B cell (primary cell): Measurements from ENCODE around the gene RPL37. TPM values are rescaled to one million over a fixed set of nuclear protein-coding genes. Genes with fewer than 3 reads are reported as not detected.

ENCODE experiments used
- ATAC-seq: fragments of 200-7000 bp; cut with Tn5 transposase; one replicate; pipeline ENCODE4 v1.10.0; 2021; ENCODE audit warnings: low read depth, mild to moderate bottlenecking, moderate number of reproducible peaks, moderate library complexity
- CTCF ChIA-PET: fragments of 350-600 bp; sonication (Branson Sonifier 250); formaldehyde crosslinking; loops from one replicate; lab custom pipeline; 2021; ENCODE audit warnings: antibody characterized with exemption, inconsistent platforms; lab: Charles Lee
- POLR2A ChIA-PET: fragments of 350-600 bp; sonication (Branson Sonifier 250); formaldehyde crosslinking; loops from one replicate; lab custom pipeline; 2021; ENCODE audit warnings: antibody characterized with exemption; lab: Charles Lee
- DNase-seq: peaks from one replicate; pipeline ENCODE4 v3.0.0; 2013
- H2AFZ ChIP-seq: 2 replicates; pipeline ENCODE4 v1.6.1; 2012; ENCODE audit warnings: mild to moderate bottlenecking, low read depth, low read length; ENCODE audit not compliant: insufficient read depth, poor library complexity, severe bottlenecking
- H3K27ac ChIP-seq, 2 donors: 1 replicate in 1 of 2; 2 replicates in 1 of 2; pipeline ENCODE4 v1.5.1; 2012 to 2013; ENCODE audit warnings: low read length in 2 of 2, mild to moderate bottlenecking in 2 of 2, moderate library complexity in 1 of 2
- H3K27me3 ChIP-seq, 4 experiments: fragments of 200-600 bp in 1 of 4; sonication (generic) in 1 of 4; replicated peaks in 1 of 4; 1 replicate in 2 of 4; 2 replicates in 2 of 4; pipeline versions ENCODE4 v1.6.1 to v1.7.0; 2013 to 2016; ENCODE audit warnings: low read length in 3 of 4, mild to moderate bottlenecking in 2 of 4, mixed read lengths in 1 of 4, moderate library complexity in 1 of 4; ENCODE audit not compliant: insufficient read depth in 4 of 4, control insufficient read depth in 3 of 4; ENCODE audit errors: control extremely low read depth in 1 of 4
- H3K36me3 ChIP-seq, 2 experiments: replicated peaks in 1 of 2; 1 replicate in 1 of 2; 2 replicates in 1 of 2; pipeline versions ENCODE4 v1.6.1 to v1.7.1; 2013; ENCODE audit warnings: low read length in 1 of 2; ENCODE audit not compliant: insufficient read depth in 2 of 2, control insufficient read depth in 1 of 2; ENCODE audit errors: control extremely low read depth in 1 of 2, extremely low read depth in 1 of 2
- H3K4me1 ChIP-seq, 2 donors: fragments of 200-600 bp in 1 of 2; sonication (generic) in 1 of 2; 1 replicate in 1 of 2; 2 replicates in 1 of 2; pipeline versions ENCODE4 v1.5.1 to v1.6.1; 2013 to 2017; ENCODE audit warnings: low read length in 2 of 2; ENCODE audit not compliant: control insufficient read depth in 2 of 2, insufficient read depth in 2 of 2
- H3K4me2 ChIP-seq: replicated peaks from 2 replicates; pipeline ENCODE3; 2012; ENCODE audit warnings: mild to moderate bottlenecking, low read depth, low read length; ENCODE audit not compliant: poor library complexity, severe bottlenecking
- H3K4me3 ChIP-seq, 5 experiments: fragments of 200-600 bp in 1 of 5; sonication (generic) in 1 of 5; 1 replicate in 3 of 5; 2 replicates in 2 of 5; pipeline versions ENCODE4 v1.5.1 to v1.7.0; 2011 to 2016; ENCODE audit warnings: low read length in 4 of 5, mild to moderate bottlenecking in 4 of 5, low read depth in 2 of 5, control low read depth in 1 of 5, moderate library complexity in 1 of 5; ENCODE audit not compliant: insufficient read depth in 1 of 5; ENCODE audit errors: control extremely low read depth in 1 of 5, extremely low read depth in 1 of 5
- H3K79me2 ChIP-seq: fragments of 200-600 bp; sonication (generic); one replicate; pipeline ENCODE4 v1.6.0; 2016; ENCODE audit warnings: low read length; ENCODE audit not compliant: control insufficient read depth, insufficient read depth
- H3K9ac ChIP-seq: fragments of 200-600 bp; sonication (generic); 2 replicates; pipeline ENCODE4 v1.6.1; 2017; ENCODE audit warnings: mild to moderate bottlenecking, low read length, moderate library complexity
- H3K9me3 ChIP-seq, 3 donors: one replicate each; pipeline versions ENCODE4 v1.6.1 to v1.7.1; 2013; ENCODE audit warnings: low read length in 2 of 3; ENCODE audit not compliant: control insufficient read depth in 2 of 3, insufficient read depth in 1 of 3; ENCODE audit errors: control extremely low read depth in 1 of 3
- H4K20me1 ChIP-seq: 2 replicates; pipeline ENCODE4 v1.6.0; 2012; ENCODE audit warnings: mild to moderate bottlenecking, low read length; ENCODE audit not compliant: insufficient read depth, control insufficient read depth, poor library complexity, severe bottlenecking
- H3K27ac Mint-ChIP-seq: one replicate; pipeline ENCODE4 v1.8.0; 2021; ENCODE audit warnings: mixed read lengths
- H3K27me3 Mint-ChIP-seq: one replicate; pipeline ENCODE4 v1.8.0; 2021; ENCODE audit warnings: mixed read lengths
- H3K4me1 Mint-ChIP-seq: one replicate; pipeline ENCODE4 v1.8.0; 2021; ENCODE audit warnings: mixed read lengths
- H3K4me3 Mint-ChIP-seq: one replicate; pipeline ENCODE4 v1.8.0; 2021; ENCODE audit warnings: mixed read lengths
- H3K9me3 Mint-ChIP-seq: one replicate; pipeline ENCODE4 v1.8.0; 2022; ENCODE audit warnings: mixed read lengths; ENCODE audit not compliant: insufficient read depth
- EZH2 ChIP-seq: IDR thresholded peaks from 2 replicates; pipeline ENCODE4 v1.6.1; 2012; ENCODE audit warnings: borderline replicate concordance, low read depth, mild to moderate bottlenecking, moderate library complexity, low read length; ENCODE audit not compliant: insufficient read depth, poor library complexity, severe bottlenecking
- WGBS: methylation state at CpG from one replicate; pipeline ENCODE4 v1.1.5; 2013; ENCODE audit warnings: missing lambda C conversion rate; ENCODE audit not compliant: insufficient coverage; 5-methylcytosine and 5-hydroxymethylcytosine counted together
- intact Hi-C: fragments of 100-400 bp; cut with micrococcal nuclease; formaldehyde crosslinking; loops from one replicate; pipeline ENCODE4 v1.10.0; 2022
- polyA plus RNA-seq: library from polyadenylated mRNA; depleted of rRNA; stranded (reverse); fragments of >200 nt; gene quantifications from 2 replicates; pipeline ENCODE4 v1.2.3, GENCODE V29; 2012
- total RNA-seq, 2 donors: library from RNA; stranded (reverse); fragments of 120-200 nt in 1 of 2; gene quantifications; 1 replicate in 1 of 2; 2 replicates in 1 of 2; pipeline versions ENCODE4 v1.2.3 to v1.2.4, GENCODE V29; 2013 to 2022
- TF ChIP-seq, protein P1 (sequence below): fragments of 200-600 bp; IDR thresholded peaks from one replicate; pipeline ENCODE4 v1.8.0; 2022; ENCODE audit warnings: antibody characterized with exemption, mild to moderate bottlenecking

RPL37 gene
- total and polyA plus RNA-seq, 2 donors (not counting 1 experiment from before 2014, with no cell fraction given), result 173 to 2,240 TPM

DNA sequence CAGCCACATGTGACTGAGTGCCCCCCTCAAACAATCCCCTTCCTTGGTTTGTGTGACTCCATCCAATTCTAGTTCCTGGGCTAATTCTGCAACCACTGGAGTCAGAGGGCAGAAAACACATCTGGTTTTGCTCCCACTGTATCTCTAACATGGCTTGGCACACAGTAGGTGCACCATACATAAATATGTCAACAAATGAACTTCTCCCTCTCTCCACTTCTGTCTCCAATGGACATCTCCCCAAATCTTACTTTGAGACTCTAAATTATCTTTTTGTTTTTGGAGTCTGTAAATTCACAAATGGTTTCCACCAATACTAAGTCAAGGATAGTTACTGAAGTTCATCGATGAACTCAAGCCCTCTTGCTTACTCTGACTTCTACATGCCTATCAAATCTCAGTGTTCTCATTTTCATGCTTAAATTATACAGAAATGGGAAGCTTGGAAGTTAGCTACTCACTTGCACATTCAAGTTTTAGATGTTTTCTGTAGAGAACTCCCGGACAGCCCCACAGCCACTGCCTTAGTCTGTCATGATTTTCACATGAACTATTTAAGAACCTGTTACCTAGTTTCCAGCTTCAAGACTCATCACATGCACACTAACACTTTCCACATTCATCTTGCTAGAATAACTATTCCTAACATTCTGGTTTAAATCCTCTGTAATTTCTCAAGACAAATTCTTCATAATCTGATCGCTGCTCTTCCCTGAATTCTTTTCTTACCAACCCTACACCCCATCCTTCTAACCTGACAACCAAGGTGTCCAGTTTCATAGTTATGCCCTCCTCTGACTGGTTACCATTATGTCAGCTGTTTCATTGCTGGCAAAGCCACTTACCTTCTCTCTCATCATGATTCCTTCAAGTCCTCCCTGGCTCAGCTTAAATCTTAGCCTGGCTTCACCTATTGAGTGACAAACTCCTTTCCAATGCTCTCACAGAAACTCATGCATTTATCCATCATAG lies 6.0 kb downstream of the RPL37 start:
- Histone ChIP-seq H3K27me3 (no peaks in the 10 kb centered on the region), H3K4me2 (no peak overlapping the region), H3K4me3 (no peak overlapping the region), H4K20me1 (peaks cover 37% of the 10 kb centered on the region), H2AFZ (no peak overlapping the region), H3K4me1 (peaks cover 11 to 12% of the 10 kb centered on the region in 2 donors), H3K9ac (no peak overlapping the region), H3K36me3 (peaks cover 31 to 69% of the 10 kb centered on the region in 2 experiments), H3K9me3 (no peaks in the 10 kb centered on the region), H3K79me2 (no peaks in the 10 kb centered on the region), H3K27ac (no peak overlapping the region)
- DNase-seq, result no peak
- no peak for ATAC-seq
- intact Hi-C loops, result no loop called here
- CTCF ChIA-PET, result no interaction called here
- no peaks in the 10 kb centered on the region for H3K27me3 Mint-ChIP-seq
- H3K4me3 Mint-ChIP-seq, result no peak overlapping the region
- H3K27ac Mint-ChIP-seq, result no peak overlapping the region
- POLR2A ChIA-PET, result interaction anchor here (0.6 kb wide), 1 partner anchor 19 kb away, joined by 4 read pairs; no protein-coding TSS in a partner anchor
- whole genome bisulfite sequencing, result 92% methylated on average over 2 of the region's 3 CpGs
- peaks cover 26% of the 10 kb centered on the region for H3K4me1 Mint-ChIP-seq
- no peaks in the 10 kb centered on the region for H3K9me3 Mint-ChIP-seq
- TF ChIP-seq EZH2, result no peak
- TF ChIP-seq, protein P1, sequence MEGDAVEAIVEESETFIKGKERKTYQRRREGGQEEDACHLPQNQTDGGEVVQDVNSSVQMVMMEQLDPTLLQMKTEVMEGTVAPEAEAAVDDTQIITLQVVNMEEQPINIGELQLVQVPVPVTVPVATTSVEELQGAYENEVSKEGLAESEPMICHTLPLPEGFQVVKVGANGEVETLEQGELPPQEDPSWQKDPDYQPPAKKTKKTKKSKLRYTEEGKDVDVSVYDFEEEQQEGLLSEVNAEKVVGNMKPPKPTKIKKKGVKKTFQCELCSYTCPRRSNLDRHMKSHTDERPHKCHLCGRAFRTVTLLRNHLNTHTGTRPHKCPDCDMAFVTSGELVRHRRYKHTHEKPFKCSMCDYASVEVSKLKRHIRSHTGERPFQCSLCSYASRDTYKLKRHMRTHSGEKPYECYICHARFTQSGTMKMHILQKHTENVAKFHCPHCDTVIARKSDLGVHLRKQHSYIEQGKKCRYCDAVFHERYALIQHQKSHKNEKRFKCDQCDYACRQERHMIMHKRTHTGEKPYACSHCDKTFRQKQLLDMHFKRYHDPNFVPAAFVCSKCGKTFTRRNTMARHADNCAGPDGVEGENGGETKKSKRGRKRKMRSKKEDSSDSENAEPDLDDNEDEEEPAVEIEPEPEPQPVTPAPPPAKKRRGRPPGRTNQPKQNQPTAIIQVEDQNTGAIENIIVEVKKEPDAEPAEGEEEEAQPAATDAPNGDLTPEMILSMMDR, result no peak
